Vagina (tissue), 2 donors: ENCODE data around the gene ANAPC4. TPM values are rescaled to one million over a fixed set of nuclear protein-coding genes. Genes with fewer than 3 reads are reported as not detected.

Experiments used
- DNase-seq, 2 donors: peaks; one replicate each; pipeline ENCODE4 v3.0.0-alpha.2; 2017; ENCODE audit errors: extremely low spot score in 2 of 2
- H3K27ac ChIP-seq: fragments of 200-600 bp; sonication (generic); one replicate; pipeline ENCODE4 v1.5.1; 2019
- H3K27me3 ChIP-seq: fragments of 200-600 bp; sonication (generic); one replicate; pipeline ENCODE4 v1.5.1; 2019
- H3K36me3 ChIP-seq, 2 donors: fragments of 200-600 bp; sonication (generic); one replicate each; pipeline ENCODE4 v1.5.1; 2017 to 2019
- H3K4me1 ChIP-seq: fragments of 200-600 bp; sonication (generic); one replicate; pipeline ENCODE4 v1.5.1; 2019
- H3K4me3 ChIP-seq, 2 donors: fragments of 200-600 bp; sonication (generic); 1 replicate in 1 of 2; 2 replicates in 1 of 2; pipeline ENCODE4 v1.5.1; 2016 to 2019
- H3K9me3 ChIP-seq: fragments of 200-600 bp; sonication (generic); one replicate; pipeline ENCODE4 v1.5.1; 2019
- POLR2A ChIP-seq, 2 donors: fragments of 450-650 bp; IDR thresholded peaks; one replicate each; pipeline ENCODE4 v1.6.1; 2017; ENCODE audit warnings: antibody characterized with exemption in 2 of 2, mild to moderate bottlenecking in 2 of 2, moderate library complexity in 2 of 2
- POLR2AphosphoS5 ChIP-seq, 2 donors: sonication (generic); formaldehyde crosslinking; IDR thresholded peaks; one replicate each; pipeline ENCODE4 v1.9.0; 2017; ENCODE audit warnings: antibody characterized with exemption in 2 of 2, mild to moderate bottlenecking in 2 of 2, low read depth in 1 of 2; ENCODE audit not compliant: insufficient read depth in 1 of 2
- intact Hi-C: fragments of 100-400 bp; cut with DNase I; formaldehyde crosslinking; loops from one replicate; pipeline ENCODE4 v1.15.1; 2023
- total RNA-seq: library from RNA; depleted of rRNA; stranded (reverse); fragments of >200 nt; gene quantifications from one replicate; pipeline ENCODE4 v1.2.3, GENCODE V29; 2016
- TF ChIP-seq, protein P1 (sequence below), 3 experiments: fragments of 450-650 bp in 2 of 3; fragments of 200-600 bp in 1 of 3; sonication (generic) in 1 of 3; IDR thresholded peaks; one replicate each; pipeline ENCODE4 v1.5.1; 2017 to 2019; ENCODE audit warnings: antibody characterized with exemption in 3 of 3, mild to moderate bottlenecking in 2 of 3, moderate library complexity in 2 of 3

ANAPC4 gene
- total RNA-seq, 1 donor from 2014 or later = 33.6 TPM

GRCh38 chr4:25467843-25468242 lies 90.8 kb downstream of the ANAPC4 start:
- no peaks in the 10 kb centered on the region for H3K9me3 ChIP-seq
- H3K27me3 ChIP-seq = no peaks in the 10 kb centered on the region
- H3K27ac ChIP-seq = no peak overlapping the region
- intact Hi-C loops = no loop called here
- H3K4me1 ChIP-seq = no peaks in the 10 kb centered on the region
- no peak overlapping the region for H3K4me3 ChIP-seq
- TF ChIP-seq, protein P1, sequence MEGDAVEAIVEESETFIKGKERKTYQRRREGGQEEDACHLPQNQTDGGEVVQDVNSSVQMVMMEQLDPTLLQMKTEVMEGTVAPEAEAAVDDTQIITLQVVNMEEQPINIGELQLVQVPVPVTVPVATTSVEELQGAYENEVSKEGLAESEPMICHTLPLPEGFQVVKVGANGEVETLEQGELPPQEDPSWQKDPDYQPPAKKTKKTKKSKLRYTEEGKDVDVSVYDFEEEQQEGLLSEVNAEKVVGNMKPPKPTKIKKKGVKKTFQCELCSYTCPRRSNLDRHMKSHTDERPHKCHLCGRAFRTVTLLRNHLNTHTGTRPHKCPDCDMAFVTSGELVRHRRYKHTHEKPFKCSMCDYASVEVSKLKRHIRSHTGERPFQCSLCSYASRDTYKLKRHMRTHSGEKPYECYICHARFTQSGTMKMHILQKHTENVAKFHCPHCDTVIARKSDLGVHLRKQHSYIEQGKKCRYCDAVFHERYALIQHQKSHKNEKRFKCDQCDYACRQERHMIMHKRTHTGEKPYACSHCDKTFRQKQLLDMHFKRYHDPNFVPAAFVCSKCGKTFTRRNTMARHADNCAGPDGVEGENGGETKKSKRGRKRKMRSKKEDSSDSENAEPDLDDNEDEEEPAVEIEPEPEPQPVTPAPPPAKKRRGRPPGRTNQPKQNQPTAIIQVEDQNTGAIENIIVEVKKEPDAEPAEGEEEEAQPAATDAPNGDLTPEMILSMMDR (IDR thresholded peaks at IDR 0.05) = no peak
- TF ChIP-seq POLR2A (IDR thresholded peaks at IDR 0.05) (no peak), POLR2AphosphoS5 (IDR thresholded peaks at IDR 0.05; ENCODE audit: insufficient read depth in 1 of 2, low read depth in 1 of 2) (no peak)
- H3K36me3 ChIP-seq = no peaks in the 10 kb centered on the region
- no peak for DNase-seq

Other genes with a start within 250 kb of the ANAPC4 start
- 4.2 TPM for gene SEPSECS, start 216.8 kb upstream of the ANAPC4 start, total RNA-seq
- gene PI4K2B, start 143.2 kb upstream of the ANAPC4 start, total RNA-seq = 13.0 TPM
- gene ZCCHC4, start 64.5 kb upstream of the ANAPC4 start, total RNA-seq = 14.2 TPM